ENCODE data around the gene CD300A.

GRCh38 chr17:74522381-74523105 is 56.1 kb downstream of the CD300A start:
- TF ChIP-seq EZH2 (IDR thresholded peaks at IDR 0.05; ENCODE audit: low read length, missing control alignments) (no peak), CTCF (conservative IDR thresholded peaks at IDR 0.05 in 1 of 2, IDR thresholded peaks at IDR 0.05 in 1 of 2; ENCODE audit: low read depth in 1 of 2, low read length in 2 of 2) (no peak)
